NCI-H69 (cell line): ENCODE data around the gene ZCWPW1.

Source experiments
- DNase-seq: peaks from one replicate; lab custom pipeline; 2025; lab: John Stamatoyannopoulos, UW

ZCWPW1 gene

GRCh38 chr7:100428199-100428966 is at the start of gene ZCWPW1:
Gene ZCWPW1, minus strand, starts transcription at chr7:100428703. Its CDS starts 8,054 bp downstream, at chr7:100420649.
- DNase-seq, result peak; percentile 98

GRCh38 chr7:100477871-100478267 is 49.4 kb upstream of the ZCWPW1 start:
- DNase-seq, result no peak

- no peak for DNase-seq
Observed at GRCh38 chr7:100476903-100477870, 48.7 kb upstream of the ZCWPW1 start.

- no peak for DNase-seq
Observed at GRCh38 chr7:100476101-100476780, 47.7 kb upstream of the ZCWPW1 start.

GRCh38 chr7:100475549-100475948 is 47.0 kb upstream of the ZCWPW1 start:
- DNase-seq, result no peak

GRCh38 chr7:100472854-100473499 is 44.5 kb upstream of the ZCWPW1 start:
- no peak for DNase-seq

GRCh38 chr7:100472121-100472851 is 43.8 kb upstream of the ZCWPW1 start:
- DNase-seq, result no peak

GRCh38 chr7:100471021-100471420 is 42.5 kb upstream of the ZCWPW1 start:
- DNase-seq, result no peak

GRCh38 chr7:100469227-100470044 is 40.9 kb upstream of the ZCWPW1 start:
- peak; percentile 77 for DNase-seq

GRCh38 chr7:100467638-100468373 is 39.3 kb upstream of the ZCWPW1 start:
- peak; percentile 53 for DNase-seq

- DNase-seq, result no peak
Observed at GRCh38 chr7:100466653-100467605, 38.4 kb upstream of the ZCWPW1 start.

GRCh38 chr7:100465702-100466311 is 37.3 kb upstream of the ZCWPW1 start:
- peak; percentile 86 for DNase-seq

GRCh38 chr7:100465299-100465698 is 36.8 kb upstream of the ZCWPW1 start:
- no peak for DNase-seq

GRCh38 chr7:100464791-100465190 is 36.3 kb upstream of the ZCWPW1 start:
- no peak for DNase-seq

GRCh38 chr7:100464210-100464660 is 35.7 kb upstream of the ZCWPW1 start, which contains the start of gene SPACDR:
Gene SPACDR, minus strand, starts transcription at chr7:100464260. Its CDS starts 235 bp downstream, at chr7:100464025.
- DNase-seq, result no peak

- no peak for DNase-seq
Observed at GRCh38 chr7:100457033-100457432, 28.5 kb upstream of the ZCWPW1 start.

GRCh38 chr7:100456562-100456961 is 28.1 kb upstream of the ZCWPW1 start:
- no peak for DNase-seq

- no peak for DNase-seq
Observed at GRCh38 chr7:100455206-100455605, 26.7 kb upstream of the ZCWPW1 start.
